Measurements from ENCODE around the gene PRDM1.

Gene PRDM1

GRCh38 chr6:106116125-106116832 is 30.1 kb downstream of the PRDM1 start:
- DNase-seq (ENCODE audit: low read depth in 2 of 2): no peak

- DNase-seq (ENCODE audit: low read depth in 2 of 2): peak in 1 of 2 donors; percentile 37
Observed at GRCh38 chr6:106117579-106117978, 31.4 kb downstream of the PRDM1 start.

GRCh38 chr6:106118835-106119431 is 32.8 kb downstream of the PRDM1 start:
- DNase-seq (ENCODE audit: low read depth in 2 of 2): no peak

- no peak for DNase-seq (ENCODE audit: low read depth in 2 of 2)
Observed at GRCh38 chr6:106119546-106119945, 33.4 kb downstream of the PRDM1 start.

- no peak for DNase-seq (ENCODE audit: low read depth in 2 of 2)
Observed at GRCh38 chr6:106120006-106120405, 33.9 kb downstream of the PRDM1 start.

GRCh38 chr6:106120406-106120805 is 34.3 kb downstream of the PRDM1 start:
- no peak for DNase-seq (ENCODE audit: low read depth in 2 of 2)

- DNase-seq (ENCODE audit: low read depth in 2 of 2): no peak
Observed at GRCh38 chr6:106122306-106122918, 36.3 kb downstream of the PRDM1 start.

- no peak for DNase-seq (ENCODE audit: low read depth in 2 of 2)
Observed at GRCh38 chr6:106122938-106123656, 37.0 kb downstream of the PRDM1 start.

- no peak for DNase-seq (ENCODE audit: low read depth in 2 of 2)
Observed at GRCh38 chr6:106124015-106124414, 37.9 kb downstream of the PRDM1 start.

GRCh38 chr6:106124437-106125430 is 38.6 kb downstream of the PRDM1 start:
- DNase-seq (ENCODE audit: low read depth in 2 of 2): no peak

GRCh38 chr6:106125925-106126435 is 39.8 kb downstream of the PRDM1 start:
- peak in 1 of 2 donors; percentile 40 for DNase-seq (ENCODE audit: low read depth in 2 of 2)

GRCh38 chr6:106126482-106126881 is 40.3 kb downstream of the PRDM1 start:
- DNase-seq (ENCODE audit: low read depth in 2 of 2): no peak

- no peak for DNase-seq (ENCODE audit: low read depth in 2 of 2)
Observed at GRCh38 chr6:106128981-106129781, 43.0 kb downstream of the PRDM1 start.

GRCh38 chr6:106132153-106132698 is 46.1 kb downstream of the PRDM1 start:
- DNase-seq (ENCODE audit: low read depth in 2 of 2): no peak

- no peak for DNase-seq (ENCODE audit: low read depth in 2 of 2)
Observed at GRCh38 chr6:106133040-106133439, 46.9 kb downstream of the PRDM1 start.

- no peak for DNase-seq (ENCODE audit: low read depth in 2 of 2)
Observed at GRCh38 chr6:106134087-106134770, 48.1 kb downstream of the PRDM1 start.

GRCh38 chr6:106134906-106135634 is 48.9 kb downstream of the PRDM1 start:
- no peak for DNase-seq (ENCODE audit: low read depth in 2 of 2)

- no peak for DNase-seq (ENCODE audit: low read depth in 2 of 2)
Observed at GRCh38 chr6:106135911-106136571, 49.9 kb downstream of the PRDM1 start.

Data from stimulated activated CD8-positive, alpha-beta memory T cell treated with anti-CD3 and anti-CD28 coated beads, Interleukin-2, amount 100 ng/mL, for 48 hours (primary cell).